H9 (cell line): ENCODE results near the gene CFAP141. TPM values are rescaled to one million over a fixed set of nuclear protein-coding genes. Genes with fewer than 3 reads are reported as not detected.

Experiments used
- DNase-seq: peaks from one replicate; pipeline ENCODE4 v3.0.0-alpha.2; 2017
- H2AFZ ChIP-seq: one replicate; pipeline ENCODE4 v1.6.1; 2013; ENCODE audit warnings: mild to moderate bottlenecking, low read length, control low read depth, moderate library complexity
- H2AK5ac ChIP-seq: 2 replicates; pipeline ENCODE4 v1.6.1; 2013; ENCODE audit warnings: low read length, control low read depth, mixed read lengths; ENCODE audit not compliant: insufficient read length
- H2BK120ac ChIP-seq: one replicate; pipeline ENCODE4 v1.6.1; 2013; ENCODE audit warnings: low read depth, mild to moderate bottlenecking, low read length, control low read depth, inconsistent platforms; ENCODE audit not compliant: poor library complexity, severe bottlenecking
- H2BK12ac ChIP-seq: 2 replicates; pipeline ENCODE4 v1.6.1; 2013; ENCODE audit warnings: low read length, control low read depth, mixed read lengths, low read depth; ENCODE audit not compliant: insufficient read length
- H2BK15ac ChIP-seq: 2 replicates; pipeline ENCODE4 v1.6.1; 2013; ENCODE audit warnings: low read depth, low read length, control low read depth
- H2BK20ac ChIP-seq: one replicate; pipeline ENCODE4 v1.6.1; 2013; ENCODE audit warnings: low read depth, mild to moderate bottlenecking, low read length, control low read depth, inconsistent platforms; ENCODE audit not compliant: poor library complexity, severe bottlenecking
- H2BK5ac ChIP-seq: 2 replicates; pipeline ENCODE4 v1.6.1; 2013; ENCODE audit warnings: low read length, control low read depth, mixed read lengths; ENCODE audit not compliant: insufficient read length
- H3K14ac ChIP-seq: 2 replicates; pipeline ENCODE4 v1.6.1; 2013; ENCODE audit warnings: low read length, control low read depth; ENCODE audit not compliant: insufficient read depth
- H3K18ac ChIP-seq: 2 replicates; pipeline ENCODE4 v1.6.1; 2013; ENCODE audit warnings: low read depth, mild to moderate bottlenecking, mixed read lengths, low read length, control low read depth; ENCODE audit not compliant: insufficient read length
- H3K23ac ChIP-seq: 2 replicates; pipeline ENCODE4 v1.6.1; 2013; ENCODE audit warnings: low read length, control low read depth, mixed read lengths, low read depth; ENCODE audit not compliant: insufficient read length
- H3K23me2 ChIP-seq: 2 replicates; pipeline ENCODE4 v1.6.1; 2013; ENCODE audit warnings: low read depth, mild to moderate bottlenecking, mixed read lengths, low read length, control low read depth; ENCODE audit not compliant: insufficient read length, poor library complexity, severe bottlenecking
- H3K27ac ChIP-seq: 2 replicates; pipeline ENCODE4 v1.5.1; 2013; ENCODE audit warnings: low read length, control low read depth, mixed read lengths, low read depth; ENCODE audit not compliant: insufficient read length
- H3K27me3 ChIP-seq: 2 replicates; pipeline ENCODE4 v1.6.1; 2013; ENCODE audit warnings: low read length, control low read depth, inconsistent platforms; ENCODE audit not compliant: insufficient read depth
- H3K4ac ChIP-seq: 2 replicates; pipeline ENCODE4 v1.6.1; 2013; ENCODE audit warnings: low read depth, mild to moderate bottlenecking, control low read depth, inconsistent platforms, low read length, moderate library complexity
- H3K4me1 ChIP-seq: 2 replicates; pipeline ENCODE4 v1.6.1; 2013; ENCODE audit warnings: low read length, control low read depth, inconsistent platforms; ENCODE audit not compliant: insufficient read depth
- H3K4me2 ChIP-seq: 2 replicates; pipeline ENCODE4 v1.6.1; 2013; ENCODE audit warnings: low read length, control low read depth, mixed read lengths; ENCODE audit not compliant: insufficient read length, insufficient read depth
- H3K56ac ChIP-seq: 2 replicates; pipeline ENCODE4 v1.6.1; 2013; ENCODE audit warnings: low read depth, mild to moderate bottlenecking, mixed read lengths, low read length, control low read depth; ENCODE audit not compliant: insufficient read length
- H3K79me1 ChIP-seq: 2 replicates; pipeline ENCODE4 v1.6.1; 2013; ENCODE audit warnings: low read depth, mild to moderate bottlenecking, moderate library complexity, low read length, control low read depth, inconsistent platforms; ENCODE audit not compliant: insufficient read depth, poor library complexity, severe bottlenecking
- H3K79me2 ChIP-seq: 2 replicates; pipeline ENCODE4 v1.6.1; 2013; ENCODE audit warnings: low read length, control low read depth, inconsistent platforms; ENCODE audit not compliant: insufficient read depth
- H3K9ac ChIP-seq: 2 replicates; pipeline ENCODE4 v1.6.1; 2013; ENCODE audit warnings: low read length, control low read depth, mixed read lengths; ENCODE audit not compliant: insufficient read length; ENCODE audit errors: extremely low read depth
- H3K9me3 ChIP-seq: one replicate; pipeline ENCODE4 v1.6.1; 2013; ENCODE audit warnings: low read depth, low read length, inconsistent platforms; ENCODE audit not compliant: control insufficient read depth
- H3T11ph ChIP-seq: one replicate; pipeline ENCODE4 v1.6.1; 2013; ENCODE audit warnings: mild to moderate bottlenecking, low read length, control low read depth, inconsistent platforms
- H4K20me1 ChIP-seq: one replicate; pipeline ENCODE4 v1.6.1; 2013; ENCODE audit not compliant: control insufficient read depth, insufficient read length, insufficient read depth
- H4K5ac ChIP-seq: 2 replicates; pipeline ENCODE4 v1.6.1; 2013; ENCODE audit warnings: low read depth, mild to moderate bottlenecking, mixed read lengths, low read length, control low read depth; ENCODE audit not compliant: insufficient read length
- H4K8ac ChIP-seq: replicated peaks from 2 replicates; pipeline ENCODE4 v1.6.1; 2013; ENCODE audit warnings: low read length, control low read depth, mixed read lengths, low read depth; ENCODE audit not compliant: insufficient read length
- H4K91ac ChIP-seq: 2 replicates; pipeline ENCODE4 v1.6.1; 2013; ENCODE audit warnings: low read depth, mild to moderate bottlenecking, moderate library complexity, mixed read lengths, low read length, control low read depth; ENCODE audit not compliant: insufficient read length
- H3K27ac Mint-ChIP-seq, 3 experiments: 2 replicates in 2 of 3; 3 replicates in 1 of 3; pipeline ENCODE4 v1.8.0; 2020 to 2021; ENCODE audit warnings: mixed read lengths in 3 of 3, mild to moderate bottlenecking in 1 of 3, moderate library complexity in 1 of 3
- H3K27me3 Mint-ChIP-seq: 2 replicates; pipeline ENCODE4 v1.8.0; 2021; ENCODE audit warnings: low read depth, mild to moderate bottlenecking, moderate library complexity, mixed read lengths
- H3K36me3 Mint-ChIP-seq, 3 experiments: 2 replicates in 2 of 3; 3 replicates in 1 of 3; pipeline ENCODE4 v1.8.0; 2020 to 2021; ENCODE audit warnings: low read depth in 3 of 3, mixed read lengths in 3 of 3; ENCODE audit not compliant: insufficient read depth in 1 of 3
- H3K4me1 Mint-ChIP-seq, 2 experiments: 2 replicates each; pipeline ENCODE4 v1.8.0; 2020; ENCODE audit warnings: mixed read lengths in 2 of 2
- H3K4me3 Mint-ChIP-seq, 2 experiments: 2 replicates in 1 of 2; 3 replicates in 1 of 2; pipeline ENCODE4 v1.8.0; 2020 to 2021; ENCODE audit warnings: mild to moderate bottlenecking in 2 of 2, mixed read lengths in 2 of 2, moderate library complexity in 1 of 2
- H3K9me3 Mint-ChIP-seq, 2 experiments: 2 replicates in 1 of 2; 3 replicates in 1 of 2; pipeline ENCODE4 v1.8.0; 2020; ENCODE audit warnings: mild to moderate bottlenecking in 2 of 2, mixed read lengths in 2 of 2, moderate library complexity in 1 of 2
- WGBS: extraction: QIAGEN DNeasy Blood & Tissue Kit; methylation state at CpG from one replicate; pipeline ENCODE4 v1.1.7; 2013; ENCODE audit warnings: missing lambda C conversion rate, low lambda C conversion rate, mixed read lengths; ENCODE audit not compliant: insufficient read length; ENCODE audit errors: extremely low coverage; 5-methylcytosine and 5-hydroxymethylcytosine counted together
- total RNA-seq: library from RNA; stranded (reverse); gene quantifications from 2 replicates; pipeline ENCODE4 v1.2.1, GENCODE V29; 2021
- TF ChIP-seq, protein P1 (sequence below): fragments of 200-600 bp; sonication (generic); conservative IDR thresholded peaks from 3 replicates; pipeline ENCODE4 v1.8.0; 2021; ENCODE audit warnings: antibody characterized with exemption, mild to moderate bottlenecking

CFAP141 gene
- total RNA-seq, 1 experiment from 2014 or later, result not detected

DNA sequence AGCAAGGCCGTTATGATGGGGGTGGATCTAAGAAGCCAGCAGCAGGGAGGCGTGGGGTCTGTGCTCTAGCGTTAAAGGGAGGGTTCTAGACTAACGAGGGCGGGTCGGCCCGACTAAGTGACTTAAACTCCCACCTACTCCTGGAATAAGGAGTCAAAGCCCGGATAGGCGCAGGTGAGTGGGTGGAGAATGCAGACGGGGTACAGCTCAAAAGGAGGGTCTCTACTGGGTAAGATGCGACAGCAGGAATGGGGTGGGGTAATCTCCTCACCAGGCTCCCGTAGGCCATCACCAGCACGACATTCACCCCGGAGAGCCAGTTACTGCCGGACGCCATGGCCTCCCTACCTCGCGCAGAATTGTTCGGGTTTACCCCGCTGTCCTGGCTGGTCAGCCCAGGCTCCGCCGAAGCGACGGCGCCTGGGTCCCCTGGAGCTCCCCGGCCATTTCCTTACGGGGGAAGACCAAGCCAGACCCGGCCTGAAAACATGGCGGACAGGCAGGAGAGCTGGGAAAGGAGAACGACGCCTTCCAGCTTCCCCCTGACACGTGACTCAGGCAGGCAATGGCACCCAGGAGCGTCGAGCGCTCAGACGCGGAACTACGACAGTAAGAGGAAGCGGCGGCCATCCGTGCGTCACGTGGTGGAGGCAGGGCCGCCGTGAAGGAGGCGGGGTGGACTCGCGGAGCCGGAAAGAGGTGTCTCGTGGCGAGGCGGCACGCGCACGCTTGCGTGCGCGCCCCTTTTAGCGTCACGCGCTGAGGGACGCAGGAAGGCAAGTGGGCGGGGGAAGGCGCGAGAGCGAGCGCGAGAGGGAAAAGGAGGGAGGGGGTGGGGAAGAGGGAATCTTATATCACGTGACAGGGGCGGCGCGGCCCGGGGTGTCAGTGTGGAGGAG lies 14.2 kb upstream of the CFAP141 start, which contains the start of gene UBAP2L:
UBAP2L (plus strand) TSS at position 885 of the 899 bp plus-strand sequence. CDS start 4,169 bp downstream, outside the sequence.
- Histone ChIP-seq H3K23ac (no peak within 1 kb of the TSS), H3K14ac (peak within 1 kb of the TSS; percentile 95), H3K23me2 (peaks cover 14% of the 10 kb centered on the region), H4K5ac (peak within 1 kb of the TSS; percentile 86), H4K91ac (peak within 1 kb of the TSS; percentile 42), H2AFZ (no peak within 1 kb of the TSS), H3K79me2 (peaks cover 50% of the 10 kb centered on the region), H2BK12ac (peak within 1 kb of the TSS; percentile 46), H4K8ac (no peak within 1 kb of the TSS), H2BK20ac (no peak within 1 kb of the TSS), H3K4me1 (peaks cover 2% of the 10 kb centered on the region; the same call in 1 of the 2 replicates), H3K4me2 (peak within 1 kb of the TSS; percentile 95), H3K9ac (peak within 1 kb of the TSS; percentile 99), H3K27ac (peak within 1 kb of the TSS; percentile 96), H3K4ac (peak within 1 kb of the TSS; percentile 61; the same call in 1 of the 2 replicates), H3K56ac (peak within 1 kb of the TSS; percentile 71), H3K9me3 (no peaks in the 10 kb centered on the region), H2BK15ac (no peak within 1 kb of the TSS), H3K18ac (peak within 1 kb of the TSS; percentile 88), H2BK5ac (peak within 1 kb of the TSS; percentile 30), H3K79me1 (no peaks in the 10 kb centered on the region), H3K27me3 (no peaks in the 10 kb centered on the region), H2BK120ac (peak within 1 kb of the TSS; percentile 53), H4K20me1 (no peaks in the 10 kb centered on the region), H2AK5ac (no peak within 1 kb of the TSS), H3T11ph (peak within 1 kb of the TSS; percentile 59)
- Mint-ChIP-seq H3K27me3 (no peaks in the 10 kb centered on the region), H3K4me3 (peak within 1 kb of the TSS; percentile 95 to 96), H3K9me3 (peaks cover 0 to 5% of the 10 kb centered on the region in 2 experiments; a peak in 1 of 5 replicates), H3K27ac (peak within 1 kb of the TSS; percentile 99 to 100 (median 99)), H3K36me3 (peaks cover 42 to 67% (median 60%) of the 10 kb centered on the region in 3 experiments), H3K4me1 (peaks cover 37 to 42% of the 10 kb centered on the region in 2 experiments)
- TF ChIP-seq, protein P1, sequence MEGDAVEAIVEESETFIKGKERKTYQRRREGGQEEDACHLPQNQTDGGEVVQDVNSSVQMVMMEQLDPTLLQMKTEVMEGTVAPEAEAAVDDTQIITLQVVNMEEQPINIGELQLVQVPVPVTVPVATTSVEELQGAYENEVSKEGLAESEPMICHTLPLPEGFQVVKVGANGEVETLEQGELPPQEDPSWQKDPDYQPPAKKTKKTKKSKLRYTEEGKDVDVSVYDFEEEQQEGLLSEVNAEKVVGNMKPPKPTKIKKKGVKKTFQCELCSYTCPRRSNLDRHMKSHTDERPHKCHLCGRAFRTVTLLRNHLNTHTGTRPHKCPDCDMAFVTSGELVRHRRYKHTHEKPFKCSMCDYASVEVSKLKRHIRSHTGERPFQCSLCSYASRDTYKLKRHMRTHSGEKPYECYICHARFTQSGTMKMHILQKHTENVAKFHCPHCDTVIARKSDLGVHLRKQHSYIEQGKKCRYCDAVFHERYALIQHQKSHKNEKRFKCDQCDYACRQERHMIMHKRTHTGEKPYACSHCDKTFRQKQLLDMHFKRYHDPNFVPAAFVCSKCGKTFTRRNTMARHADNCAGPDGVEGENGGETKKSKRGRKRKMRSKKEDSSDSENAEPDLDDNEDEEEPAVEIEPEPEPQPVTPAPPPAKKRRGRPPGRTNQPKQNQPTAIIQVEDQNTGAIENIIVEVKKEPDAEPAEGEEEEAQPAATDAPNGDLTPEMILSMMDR, result no peak
- no CpG with 5 or more reads among the region's 73 CpGs for WGBS
- DNase-seq, result peak; percentile 100
